ENCODE data around the gene SCRN2.

The SCRN2 gene

DNA sequence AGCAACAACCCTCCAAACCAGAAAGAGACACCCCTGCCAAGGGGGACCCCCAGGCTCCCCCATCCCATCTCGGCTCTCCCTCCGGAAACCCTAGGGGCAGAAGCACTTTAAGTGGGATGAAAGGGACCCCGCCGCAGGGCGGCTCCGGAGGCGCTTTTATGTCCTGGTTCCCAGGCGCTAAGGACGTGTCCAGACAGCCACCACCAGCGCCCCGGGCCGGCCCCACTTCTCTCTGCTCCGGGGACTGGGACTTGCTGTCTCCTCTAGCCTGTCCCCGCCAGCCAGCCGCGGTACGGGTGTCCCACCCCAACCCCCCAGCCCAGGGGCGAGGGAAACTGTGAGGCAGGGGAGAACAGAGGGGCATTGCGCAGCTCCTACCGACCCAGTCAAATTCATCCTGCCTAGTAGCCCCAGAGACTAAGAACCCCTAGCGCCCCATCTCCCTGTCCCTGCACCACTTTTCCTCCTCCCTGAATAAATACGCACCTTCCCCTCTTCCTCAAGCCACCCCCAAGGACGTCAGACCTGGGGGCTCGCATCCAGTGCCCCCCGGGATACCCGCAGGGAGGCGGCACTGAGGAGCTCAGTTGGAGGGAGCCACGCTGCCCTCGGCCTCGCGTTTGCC lies 5.8 kb upstream of the SCRN2 start:
- DNase-seq (ENCODE audit: low spot score) = no peak

DNA sequence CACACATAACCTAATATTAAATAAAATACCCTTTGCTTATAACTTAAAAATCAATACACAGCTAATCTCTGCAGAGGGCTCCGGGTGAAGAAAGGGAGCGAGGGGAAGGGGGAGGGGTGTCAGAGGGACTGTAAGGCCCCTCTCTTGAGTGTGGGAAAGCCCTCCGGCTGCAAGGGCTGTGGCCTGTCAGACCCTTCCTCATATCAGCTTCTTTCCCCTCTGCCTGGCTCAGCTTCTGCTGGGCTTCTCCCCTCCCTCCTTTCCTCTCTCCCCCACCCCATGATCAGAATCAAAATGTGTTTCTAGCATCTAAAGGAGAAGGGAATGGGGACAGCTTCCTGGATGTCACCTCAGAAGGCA lies 4.6 kb upstream of the SCRN2 start:
- DNase-seq (ENCODE audit: low spot score) = no peak

DNA sequence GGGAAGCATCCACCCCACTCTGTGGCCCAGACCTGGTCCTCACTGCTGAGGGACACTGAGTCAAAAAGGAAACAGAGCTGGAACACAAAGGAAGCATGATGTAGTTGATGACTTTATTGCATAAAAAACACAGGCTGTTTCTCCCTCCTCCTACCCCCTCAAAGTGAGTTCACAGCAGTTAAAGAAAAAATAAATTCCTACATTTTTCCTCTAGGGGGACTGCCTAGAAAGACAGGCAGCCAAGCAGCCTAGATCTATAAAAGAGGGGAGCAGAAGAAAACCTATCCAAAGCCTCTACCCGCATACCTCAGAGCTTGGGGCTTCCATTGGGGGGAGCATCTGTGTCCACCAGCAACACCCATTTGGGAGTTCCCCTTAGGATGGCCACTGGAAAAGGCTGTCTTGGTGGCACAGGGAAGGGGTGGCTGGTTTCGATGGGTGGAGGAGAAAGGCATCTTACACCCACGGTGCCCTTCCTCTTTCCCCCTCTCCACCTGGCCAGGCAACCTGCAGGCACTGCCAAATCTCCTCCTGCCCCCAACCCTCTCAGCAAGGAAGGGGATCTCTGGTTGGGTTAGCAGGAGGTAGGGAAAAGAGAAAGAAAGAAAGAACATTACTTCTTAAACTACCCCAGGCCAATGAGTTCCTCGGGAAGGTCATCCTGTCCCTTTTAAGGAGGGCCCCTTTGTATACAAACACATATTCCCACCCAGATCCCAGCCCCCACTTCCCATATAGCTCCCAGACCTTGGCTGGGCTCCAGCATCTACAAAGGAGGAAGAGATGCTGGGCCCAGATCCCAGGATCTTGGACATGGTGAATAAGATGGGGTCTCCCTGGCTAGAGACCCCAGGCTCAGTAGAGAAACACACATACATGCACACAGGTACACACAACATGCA lies 4.0 kb upstream of the SCRN2 start:
- DNase-seq (ENCODE audit: low spot score) = no peak

DNA sequence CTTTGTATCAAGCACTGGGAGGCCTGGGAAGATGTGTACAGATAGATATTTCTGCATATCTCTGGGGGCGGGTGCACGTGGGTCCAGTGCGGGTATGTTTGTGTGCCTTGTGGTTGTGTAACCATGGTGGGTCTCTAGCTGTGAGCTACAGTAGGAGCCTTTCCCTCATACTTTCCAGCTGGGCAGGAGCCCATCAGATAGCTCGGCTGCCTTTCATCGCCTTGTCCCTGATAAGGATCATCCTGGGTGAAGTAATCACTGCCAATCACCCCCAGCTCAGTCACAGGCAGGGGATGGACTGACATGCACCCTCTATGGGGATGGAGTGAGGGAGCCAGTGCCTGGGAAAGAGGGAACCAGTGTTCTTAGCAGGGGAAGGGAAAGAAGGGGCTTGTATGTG lies 3.2 kb upstream of the SCRN2 start:
- no peak for DNase-seq (ENCODE audit: low spot score)

DNA sequence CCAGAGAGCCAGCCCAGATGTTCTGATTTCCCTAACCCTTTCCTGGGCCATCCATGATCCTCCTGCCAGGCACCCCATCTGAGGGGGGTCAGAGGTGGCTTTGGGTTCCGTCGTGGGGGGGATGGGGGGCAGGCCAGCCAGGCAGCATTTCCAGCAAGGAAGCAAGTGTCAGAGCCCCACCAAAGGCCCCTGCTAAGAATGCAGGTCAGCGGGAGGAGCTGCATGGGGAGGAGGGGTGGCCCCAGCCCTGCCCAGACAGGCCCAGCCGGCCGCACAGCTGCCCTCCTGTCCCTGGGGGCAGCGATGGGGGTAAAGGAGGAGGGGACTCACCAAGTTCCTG lies 2.3 kb upstream of the SCRN2 start:
- DNase-seq (ENCODE audit: low spot score) = no peak

DNA sequence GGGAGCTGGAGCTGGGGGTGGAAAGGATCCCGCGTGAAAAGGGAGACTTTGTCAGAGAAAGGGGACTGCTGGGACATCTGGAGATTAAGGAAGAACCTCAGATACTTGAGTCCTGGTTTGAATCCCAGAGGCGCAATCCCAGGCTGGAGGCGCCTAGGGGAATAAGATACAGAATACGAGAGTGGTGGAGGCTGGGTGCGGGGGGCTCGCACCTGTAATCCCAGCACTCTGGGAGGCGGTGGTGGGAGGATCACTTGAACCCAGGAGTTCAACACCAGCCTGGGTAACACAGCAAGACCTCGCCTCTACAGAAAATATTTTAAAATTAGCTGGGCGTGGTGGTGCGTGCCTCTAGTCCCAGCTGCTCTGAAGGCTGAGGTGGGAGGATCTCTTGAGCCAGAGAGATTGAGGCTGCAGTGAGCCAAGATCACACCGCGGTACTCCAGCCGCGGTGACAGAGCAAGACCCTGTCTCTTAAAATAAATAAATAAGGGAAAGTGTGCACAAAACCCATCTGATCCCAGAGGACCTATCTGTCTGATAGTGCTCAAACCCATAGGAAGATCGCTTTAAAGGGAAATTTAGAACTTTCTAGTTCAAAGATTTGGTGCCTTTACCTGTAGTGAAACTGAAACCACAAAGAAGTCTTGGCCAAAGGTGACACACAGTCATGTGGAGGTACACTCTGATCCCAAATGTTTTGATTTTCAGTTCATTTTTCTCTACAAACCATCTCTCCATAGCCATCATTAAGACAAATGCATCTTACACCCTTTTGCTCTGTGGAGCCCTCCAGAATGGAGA lies 617 bp upstream of the SCRN2 start:
- DNase-seq (ENCODE audit: low spot score) = no peak

DNA sequence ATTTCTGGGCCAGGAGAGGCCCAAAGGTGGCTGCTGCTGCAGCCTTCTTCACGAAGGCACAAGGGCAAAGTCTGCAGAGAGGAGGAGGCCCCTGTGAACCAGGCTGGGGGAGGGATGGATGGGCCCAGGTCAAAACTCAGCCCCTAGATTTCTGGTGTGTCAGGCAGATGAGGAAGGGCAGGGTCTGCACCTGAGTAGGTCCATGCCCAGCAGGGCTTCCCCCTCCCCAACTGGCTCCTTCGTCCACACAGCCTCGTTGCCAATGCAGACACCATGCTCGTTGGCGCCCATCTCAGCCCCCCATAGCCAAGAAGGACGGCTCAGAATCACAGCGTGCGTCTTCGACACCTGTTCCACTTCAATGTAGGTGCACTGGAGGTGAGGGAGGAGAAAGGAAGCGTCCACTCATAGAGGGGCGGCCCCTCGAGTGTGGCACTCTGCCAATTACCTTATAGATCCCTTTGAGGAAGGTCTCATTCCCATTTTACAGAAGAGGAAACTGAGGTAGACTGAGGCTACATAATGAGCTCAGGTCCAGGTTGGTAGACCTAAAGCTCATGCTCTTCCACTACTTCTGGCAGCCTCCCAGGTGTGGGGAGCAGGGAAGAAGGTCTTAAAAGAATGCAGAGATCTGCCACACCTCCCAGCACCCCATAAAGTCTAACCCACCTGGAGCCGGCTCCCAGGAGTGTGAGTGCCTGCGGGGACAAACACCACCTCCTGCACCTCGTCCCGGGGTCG lies 902 bp downstream of the SCRN2 start:
- DNase-seq (ENCODE audit: low spot score) = no peak

DNA sequence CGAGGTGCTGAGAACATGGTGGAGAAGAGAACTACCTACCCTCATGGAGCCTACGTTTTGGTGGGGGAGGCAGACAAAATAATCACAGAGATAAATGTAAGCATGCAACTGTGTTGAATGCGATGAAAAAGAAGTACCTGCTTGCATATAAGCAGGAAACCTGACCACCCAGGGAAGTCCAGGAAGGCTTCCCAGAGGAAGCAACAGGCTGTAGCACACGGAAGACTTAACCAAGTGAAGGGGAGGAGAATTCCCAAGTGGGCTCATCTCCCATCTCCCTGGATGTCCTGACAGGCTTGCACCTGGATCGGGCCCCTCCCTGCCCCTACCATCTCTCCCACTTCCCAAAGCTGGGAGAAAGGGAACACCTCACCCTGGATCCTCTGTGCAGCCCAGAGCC lies 2.0 kb downstream of the SCRN2 start:
- no peak for DNase-seq (ENCODE audit: low spot score)

DNA sequence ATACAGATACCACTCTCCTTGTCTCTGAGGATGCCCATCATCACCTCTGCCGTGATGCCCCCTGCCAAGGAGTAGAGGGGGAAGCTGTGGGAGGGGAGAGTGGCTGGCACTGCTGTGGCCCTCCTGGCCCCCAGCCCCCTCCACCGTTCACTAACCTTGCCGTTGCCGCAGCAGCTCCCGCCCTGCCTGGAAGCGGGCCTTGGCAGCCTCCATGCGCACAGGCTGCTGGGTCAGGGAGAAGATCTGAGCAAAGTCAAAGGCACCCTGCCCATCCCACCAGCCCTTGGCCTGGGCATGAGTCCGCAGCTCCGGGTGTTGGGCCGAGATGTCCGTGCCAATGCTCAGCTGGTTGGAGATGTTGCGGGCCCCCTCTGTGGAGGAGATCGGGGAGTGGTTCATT lies 2.4 kb downstream of the SCRN2 start:
- no peak for DNase-seq (ENCODE audit: low spot score)

DNA sequence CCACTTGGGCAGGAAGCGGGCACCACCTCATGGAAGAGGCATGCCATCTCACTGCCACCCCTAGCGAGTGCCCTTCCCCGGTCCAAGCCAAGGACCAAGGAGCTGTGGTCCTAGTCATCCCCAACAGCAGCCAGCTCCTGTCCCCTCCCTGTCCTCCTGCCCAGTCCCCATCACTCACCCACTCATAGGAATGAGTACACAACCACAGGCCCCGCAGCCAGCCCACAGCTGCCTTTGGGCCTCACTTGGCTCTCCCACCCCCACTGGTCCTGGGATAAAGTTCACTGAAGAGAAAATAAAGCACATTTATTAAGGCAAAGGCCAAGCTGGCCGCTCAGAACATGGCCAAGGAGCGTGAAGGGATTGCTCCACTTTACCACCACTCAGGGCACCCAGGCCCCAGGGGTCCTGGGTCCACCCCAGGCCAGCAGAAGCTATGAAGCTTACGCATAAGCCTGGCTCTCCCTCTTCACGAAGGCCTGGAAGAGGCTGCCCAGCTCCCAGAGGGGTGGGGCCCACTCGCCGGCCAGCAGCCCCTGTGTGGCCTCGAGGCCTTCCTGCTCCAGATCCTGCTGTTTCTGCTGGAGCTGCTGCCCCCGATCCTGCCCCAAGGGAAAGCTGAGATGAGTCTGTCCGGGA lies 3.6 kb downstream of the SCRN2 start:
- no peak for DNase-seq (ENCODE audit: low spot score)

DNA sequence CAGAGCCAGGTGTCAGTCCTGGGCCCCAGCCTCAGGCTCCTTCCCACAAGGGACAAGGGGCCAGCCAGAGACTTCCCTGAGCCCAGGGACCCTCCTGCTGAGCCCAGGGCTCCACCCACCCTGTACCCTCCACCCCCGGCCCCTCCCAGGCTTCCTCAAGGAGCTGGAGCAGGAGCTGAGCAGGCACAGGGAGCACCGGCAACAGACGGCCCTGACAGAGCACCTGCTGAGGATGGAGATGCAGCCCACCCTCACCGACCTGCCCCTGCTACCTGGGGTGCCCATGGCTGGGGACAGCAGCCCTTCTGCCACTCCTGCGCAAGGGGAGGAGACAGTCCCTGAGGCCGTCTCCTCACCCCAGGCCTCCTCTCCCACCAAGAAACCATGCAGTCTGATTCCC lies 4.5 kb downstream of the SCRN2 start:
- no peak for DNase-seq (ENCODE audit: low spot score)

DNA sequence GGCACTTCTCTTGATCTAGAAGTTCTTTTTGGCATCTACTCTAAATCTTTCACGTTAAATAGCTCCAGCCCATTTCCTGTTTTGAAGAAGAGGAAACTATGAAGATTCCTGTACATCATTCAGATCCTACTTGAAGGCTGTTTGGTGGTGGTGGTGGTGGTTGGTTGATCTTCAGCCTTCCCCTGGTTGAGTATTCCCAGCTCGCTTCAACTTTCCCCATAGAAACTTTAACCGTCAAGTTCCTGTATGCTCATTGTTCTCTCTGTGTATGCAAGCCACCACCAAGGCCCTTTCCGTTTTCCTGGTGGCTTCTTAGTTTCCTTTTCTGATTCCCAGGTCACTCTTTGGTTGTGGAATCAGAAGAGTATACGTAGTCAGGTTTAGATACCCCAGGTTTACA lies 6.3 kb downstream of the SCRN2 start:
- DNase-seq (ENCODE audit: low spot score) = no peak

DNA sequence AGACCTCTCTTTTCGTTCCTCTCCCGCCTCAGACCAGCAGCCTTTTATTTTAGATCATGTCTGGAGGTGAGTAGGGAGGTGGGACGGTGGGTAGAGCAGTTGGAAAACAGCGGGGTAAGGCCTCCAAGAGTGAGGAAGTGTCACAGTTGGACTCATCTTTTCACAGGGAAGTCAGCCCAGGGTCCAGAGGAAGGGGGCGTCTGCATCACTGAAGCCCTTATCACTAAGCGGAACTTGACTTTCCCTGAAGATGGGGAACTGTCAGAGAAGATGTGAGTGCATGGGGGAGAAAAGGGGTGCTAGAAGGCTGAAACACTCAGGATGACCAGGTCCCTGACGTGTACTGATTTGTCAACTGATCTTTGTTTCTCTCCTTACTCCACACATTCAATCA lies 9.1 kb downstream of the SCRN2 start:
- DNase-seq (ENCODE audit: low spot score) = no peak

DNA sequence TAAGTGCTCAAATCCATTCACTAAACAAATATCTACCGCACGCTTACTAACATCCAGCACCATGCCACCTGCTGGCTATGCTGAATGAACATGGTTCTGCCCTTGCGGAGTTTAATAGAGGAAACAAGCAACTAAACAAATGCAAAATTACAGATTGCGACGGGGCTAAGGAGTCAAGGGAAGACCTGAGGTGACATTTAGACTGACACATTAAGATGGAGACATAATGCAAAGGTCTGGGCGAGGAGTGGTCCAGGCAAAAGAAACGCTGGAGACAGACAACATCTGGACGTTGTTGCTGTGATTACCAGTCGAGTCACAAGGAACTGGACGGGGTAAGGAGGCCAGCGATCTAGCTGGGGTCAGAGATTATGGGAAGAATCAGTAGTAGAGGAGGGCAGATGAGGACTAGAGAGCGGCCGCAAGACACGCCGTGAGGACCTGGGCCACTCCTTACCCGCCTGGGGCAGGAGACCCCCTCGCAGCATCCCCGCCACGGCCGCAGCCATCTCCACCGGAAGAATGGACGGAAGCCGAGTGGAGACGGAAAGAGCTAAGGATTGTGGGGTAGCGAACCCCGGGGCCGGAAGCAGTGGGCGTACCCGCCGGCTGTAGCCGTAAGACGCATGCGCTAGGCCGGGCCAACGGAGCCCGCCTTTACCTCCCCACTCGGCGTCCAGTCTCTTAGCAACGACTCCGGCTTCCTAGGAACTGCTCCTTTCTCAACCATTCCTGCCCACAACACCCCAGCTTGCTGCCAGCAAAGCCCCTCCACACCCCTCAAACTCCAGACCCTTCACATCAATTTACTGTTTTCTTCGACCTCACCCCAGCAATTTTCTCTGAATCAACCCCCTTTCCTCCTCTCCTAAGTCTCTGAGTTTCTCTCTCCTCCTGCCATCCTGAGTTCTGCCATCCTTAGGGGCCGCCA lies 9.8 kb downstream of the SCRN2 start, which contains the start of the genes LRRC46 and MRPL10:
Gene LRRC46 (plus strand): TSS at position 668 of the 931 bp plus-strand sequence. CDS start 320 bp downstream, outside the sequence.
Gene MRPL10 (minus strand): TSS at position 539 of the 931 bp plus-strand sequence. CDS start 30 bp downstream, at position 509.
- DNase-seq (ENCODE audit: low spot score) = peak; percentile 99

DNA sequence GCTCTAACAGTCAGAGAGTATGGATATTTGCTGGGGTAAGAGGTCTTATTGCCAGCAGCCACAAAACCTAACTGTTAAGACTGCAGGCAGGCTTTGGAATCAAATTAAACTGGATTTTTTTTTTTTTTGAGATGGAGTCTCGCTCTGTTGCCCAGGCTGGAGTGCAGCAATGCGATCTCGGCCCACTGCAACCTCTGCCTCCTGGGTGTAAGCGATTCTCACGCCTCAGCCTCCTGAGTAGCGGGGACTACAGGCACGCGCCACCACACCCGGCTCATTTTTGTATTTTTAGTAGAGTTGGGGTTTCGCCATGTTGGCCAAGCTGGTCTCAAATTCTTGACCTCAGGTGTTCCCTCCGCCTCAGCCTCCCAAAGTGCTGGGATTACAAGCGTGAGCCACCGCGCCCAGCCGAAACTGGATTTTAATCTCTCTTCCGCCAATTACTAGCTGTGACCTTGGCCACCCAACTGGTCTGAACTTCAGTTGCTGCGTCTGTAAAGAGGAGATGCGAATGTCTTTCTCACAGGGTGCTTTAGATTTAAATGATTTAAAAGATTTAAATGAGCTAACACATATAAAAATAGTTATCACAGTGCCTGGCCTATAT lies 10.6 kb downstream of the SCRN2 start:
- DNase-seq (ENCODE audit: low spot score) = no peak

DNA sequence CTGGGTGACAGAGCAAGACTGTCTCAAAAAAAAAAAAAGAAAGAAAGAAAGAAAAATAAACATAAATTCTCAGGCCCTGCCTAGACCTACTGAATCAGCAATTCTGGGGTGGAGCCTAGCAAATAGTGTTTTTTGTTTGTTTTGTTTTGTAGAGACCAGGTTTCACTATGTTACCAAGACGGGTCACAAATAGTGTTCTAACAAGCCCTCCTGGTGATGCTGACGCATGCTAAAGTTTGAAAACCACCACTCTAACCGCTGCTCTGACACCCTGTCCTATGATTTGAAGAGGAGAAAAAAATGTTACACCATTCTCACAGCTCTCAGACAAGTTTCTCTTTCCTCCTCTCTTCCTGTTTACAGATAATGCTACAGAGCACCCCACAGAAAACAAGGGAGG lies 11.2 kb downstream of the SCRN2 start:
- no peak for DNase-seq (ENCODE audit: low spot score)

DNA sequence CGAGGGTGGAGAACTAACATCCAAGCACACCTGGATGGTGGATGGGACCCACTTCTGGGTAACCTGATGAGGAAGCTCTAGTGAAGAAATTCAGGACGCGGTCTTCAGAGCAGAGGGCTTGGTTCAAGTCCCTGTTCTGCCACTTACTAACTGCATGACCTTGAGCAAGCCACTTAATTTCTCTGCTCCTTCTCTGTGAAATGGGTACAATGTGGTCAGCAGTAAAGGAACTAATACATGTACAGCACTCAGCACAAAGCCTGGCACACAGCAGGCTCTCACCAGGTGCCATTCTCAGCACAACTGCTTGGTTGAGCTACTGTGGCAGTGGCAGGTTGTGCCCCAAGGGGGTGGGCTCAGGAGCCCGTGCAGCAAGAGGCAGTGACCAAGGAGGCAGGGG lies 17.6 kb downstream of the SCRN2 start:
- no peak for DNase-seq (ENCODE audit: low spot score)

DNA sequence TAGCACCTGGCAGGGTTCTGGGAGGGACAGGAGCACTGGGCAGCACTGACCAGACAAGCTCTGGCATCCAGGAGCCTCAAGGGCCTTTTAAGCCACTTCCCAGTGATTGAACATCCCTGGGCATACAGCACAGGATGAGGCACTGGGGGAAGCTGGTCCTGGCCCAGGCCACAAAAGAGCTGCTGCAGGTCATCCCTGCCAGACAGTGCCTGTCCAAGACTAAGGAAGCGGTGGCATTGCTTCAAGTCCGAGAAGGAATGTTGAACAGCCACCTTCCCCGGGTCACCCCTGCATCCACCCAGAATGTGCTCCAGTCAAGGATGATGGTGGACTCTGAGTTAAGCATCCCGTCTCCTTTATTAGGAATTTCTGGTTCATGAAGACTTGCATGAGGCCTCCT lies 18.3 kb downstream of the SCRN2 start:
- no peak for DNase-seq (ENCODE audit: low spot score)

DNA sequence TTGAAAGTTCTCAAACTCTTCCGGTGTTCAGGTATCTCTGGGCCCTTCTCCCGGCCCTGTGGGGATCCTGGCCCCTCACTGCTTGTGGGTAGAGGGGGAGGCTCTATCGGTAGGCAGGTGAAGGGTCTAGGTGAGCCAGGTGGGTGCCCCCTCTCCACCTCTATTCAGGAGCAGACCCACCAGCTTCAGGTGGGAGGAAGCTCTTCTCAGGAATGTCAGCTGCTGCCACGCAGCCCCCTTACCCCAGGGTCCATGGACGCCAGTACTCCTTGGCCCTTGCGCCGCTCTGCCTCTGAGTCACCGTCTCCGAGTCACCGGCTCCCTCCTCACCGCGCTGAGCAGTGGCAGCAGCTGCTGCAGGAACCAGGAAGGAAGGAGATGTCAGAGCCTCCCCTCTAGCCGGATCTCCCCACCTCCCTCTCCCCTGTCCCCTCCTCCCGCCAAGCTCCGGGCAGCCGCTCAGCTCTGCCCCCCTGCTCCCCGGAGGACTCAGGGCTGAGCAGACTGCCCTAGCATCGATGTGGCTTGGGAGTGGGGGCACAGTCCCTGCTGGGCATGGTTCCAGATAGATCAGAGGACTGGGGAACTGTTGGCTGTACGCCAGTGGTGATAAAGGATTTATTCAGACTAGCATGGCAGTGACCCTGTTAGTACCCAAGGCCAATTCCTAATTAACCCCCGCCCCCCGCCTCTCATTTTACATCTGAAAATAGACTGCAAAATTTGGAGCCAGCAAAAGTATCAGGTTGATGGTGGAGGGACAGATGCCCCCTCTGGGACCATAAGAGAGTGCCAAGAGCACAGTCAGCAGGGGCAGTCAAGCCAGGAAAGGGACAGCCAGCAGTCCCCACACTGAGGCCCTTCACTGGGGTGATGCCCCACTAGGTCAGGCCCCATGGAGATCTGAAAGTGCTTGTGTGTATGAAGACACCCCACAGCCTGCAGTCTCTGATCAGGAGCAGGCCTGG lies 19.4 kb downstream of the SCRN2 start, which contains the start of gene OSBPL7:
Gene OSBPL7 (minus strand): TSS at position 371 of the 968 bp plus-strand sequence. CDS start 1,516 bp downstream, outside the sequence.
- DNase-seq (ENCODE audit: low spot score) = peak; percentile 34
